GM19438 (cell line): ENCODE measurements around the gene PES1.
"Not testable (repeated sequence)": the region's sequence is repeated elsewhere in the genome, so short reads cannot be mapped to it uniquely, and the experiment has no call there.

Experiments
- ATAC-seq: cut with Tn5 transposase; IDR thresholded peaks from one replicate; pipeline ENCODE4 v1.9.1; 2021; ENCODE audit warnings: low read depth; ENCODE audit not compliant: unreplicated experiment

Gene PES1

GRCh38 chr22:30609260-30610185 is 17.8 kb upstream of the PES1 start:
- peak; percentile 40 for ATAC-seq

- no peak for ATAC-seq
These were observed 16.2 kb upstream of the PES1 start for GRCh38 chr22:30607939-30608338.

DNA sequence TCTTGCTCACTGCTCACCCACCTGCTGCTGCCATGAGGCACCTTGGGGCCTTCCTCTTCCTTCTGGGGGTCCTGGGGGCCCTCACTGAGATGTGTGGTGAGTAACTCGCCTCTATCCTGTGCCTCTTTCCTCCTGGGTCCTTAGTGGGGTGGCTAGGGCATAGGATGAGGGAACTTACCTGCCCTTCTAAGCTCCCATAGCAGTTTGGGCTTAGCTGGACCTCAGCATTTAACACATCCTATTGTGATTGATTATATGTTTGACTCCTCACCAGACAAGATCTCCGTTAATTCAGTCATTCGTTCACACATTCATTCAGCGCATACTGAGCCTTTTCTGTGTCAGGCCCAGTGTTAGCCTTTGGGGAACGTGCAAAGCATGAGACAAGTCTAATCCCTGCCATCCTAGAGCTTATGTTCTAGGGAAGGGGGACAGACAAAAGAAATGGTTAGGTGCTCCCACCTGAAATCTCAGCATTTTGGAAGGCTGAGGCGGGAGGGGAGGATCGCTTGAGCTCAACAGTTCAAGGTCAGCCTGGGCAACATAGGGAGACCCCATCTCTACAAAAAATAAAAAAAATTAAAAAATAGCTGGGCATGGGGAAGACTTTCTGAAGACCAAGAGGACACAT is 15.7 kb upstream of the PES1 start:
- no peak for ATAC-seq

- no peak for ATAC-seq
These were observed 15.0 kb upstream of the PES1 start, which contains the start of gene TCN2 for GRCh38 chr22:30606455-30607299. Gene TCN2, plus strand, starts transcription at chr22:30607174. Its CDS starts 158 bp downstream, at chr22:30607332.

DNA sequence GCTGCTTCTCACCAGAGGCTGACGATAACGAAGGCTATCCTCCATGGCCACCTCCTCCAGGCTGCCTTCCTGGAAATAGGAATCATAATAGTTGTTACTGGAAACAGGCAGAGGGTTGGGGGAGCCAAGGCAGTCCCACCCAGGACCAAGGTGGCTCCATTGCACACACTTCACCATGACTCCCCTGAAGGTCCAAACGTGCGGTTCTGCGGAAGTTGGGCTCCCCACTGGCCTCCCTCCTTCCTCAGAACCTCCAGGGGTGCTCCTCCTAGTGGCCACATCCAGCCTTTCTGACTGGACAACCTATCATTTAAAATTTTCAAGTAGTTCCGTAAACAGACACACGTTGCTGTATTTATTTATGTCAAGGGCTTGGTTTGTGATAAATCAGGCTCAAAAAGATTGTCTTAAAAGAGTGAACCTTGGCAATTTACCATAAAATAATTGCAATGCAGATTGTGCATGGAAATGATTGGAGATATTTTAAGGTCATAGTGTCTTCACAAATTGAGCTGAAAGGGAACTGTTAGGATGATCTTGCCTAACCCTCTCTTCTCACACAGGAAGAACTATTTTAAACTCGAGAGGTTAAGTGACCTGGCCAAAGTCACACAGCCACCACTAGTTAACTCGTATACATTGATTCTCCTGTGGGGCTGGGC is 13.9 kb upstream of the PES1 start:
- ATAC-seq = no peak

DNA sequence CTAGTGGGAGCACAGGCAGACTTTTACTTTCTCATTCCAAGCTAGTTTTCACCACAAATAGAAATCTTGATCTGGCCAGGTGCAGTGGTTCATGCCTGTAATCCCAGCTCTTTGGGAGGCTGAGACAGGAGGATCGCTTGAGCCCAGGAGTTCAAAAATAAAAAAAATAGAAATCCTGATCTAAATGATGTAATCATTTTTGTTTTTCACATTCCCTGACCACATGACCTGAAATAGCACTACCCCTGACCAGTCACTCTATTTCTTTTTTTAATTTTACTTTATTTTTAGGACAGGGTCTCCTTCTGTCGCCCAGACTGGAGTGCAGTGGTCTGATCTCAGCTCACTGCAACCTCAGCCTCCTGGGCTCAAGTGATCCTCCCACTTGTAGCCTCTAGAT is 13.0 kb upstream of the PES1 start:
- no peak for ATAC-seq

DNA sequence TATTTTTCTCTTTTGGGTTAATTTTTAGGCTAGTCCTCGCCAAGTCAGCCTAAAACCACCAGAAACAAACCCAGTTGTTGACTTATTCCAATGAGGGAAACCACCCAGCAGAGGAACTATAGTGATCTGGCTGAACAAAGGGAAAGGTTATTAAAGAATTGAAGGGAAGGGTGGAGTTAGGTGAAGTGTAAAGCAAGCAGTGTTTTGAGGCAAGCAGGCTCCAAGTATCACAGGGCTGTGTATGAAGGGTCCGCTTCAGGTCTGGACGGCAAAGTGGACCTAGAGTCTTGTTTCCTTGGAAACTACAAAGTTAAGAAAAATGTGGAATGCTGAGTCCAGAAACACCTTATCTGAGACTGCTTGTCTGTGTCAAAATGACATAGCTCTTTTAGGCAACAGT is 12.1 kb upstream of the PES1 start:
- no peak for ATAC-seq

DNA sequence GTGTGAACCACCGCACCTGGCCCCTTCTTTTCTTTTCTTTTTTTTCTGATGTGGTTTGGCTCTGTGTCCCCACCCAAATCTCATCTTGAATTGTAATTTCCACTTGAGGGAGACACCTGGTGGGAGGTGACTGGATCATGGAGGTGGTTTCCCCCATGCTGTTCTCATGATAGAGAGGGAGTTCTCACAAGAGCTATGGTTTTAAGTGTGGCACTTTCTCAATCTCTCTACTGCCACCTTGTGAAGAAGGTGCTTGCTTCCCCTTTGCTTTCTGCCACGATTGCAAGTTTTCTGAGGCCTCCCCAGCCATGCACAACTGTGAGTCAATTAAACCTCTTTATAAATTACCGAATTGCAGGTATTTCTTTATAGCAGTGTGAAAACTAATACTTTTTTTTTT is 10.3 kb upstream of the PES1 start:
- ATAC-seq = no peak

GRCh38 chr22:30601464-30601863 is 9.8 kb upstream of the PES1 start:
- no peak for ATAC-seq

- no peak for ATAC-seq
These were observed 9.2 kb upstream of the PES1 start for GRCh38 chr22:30600921-30601320.

DNA sequence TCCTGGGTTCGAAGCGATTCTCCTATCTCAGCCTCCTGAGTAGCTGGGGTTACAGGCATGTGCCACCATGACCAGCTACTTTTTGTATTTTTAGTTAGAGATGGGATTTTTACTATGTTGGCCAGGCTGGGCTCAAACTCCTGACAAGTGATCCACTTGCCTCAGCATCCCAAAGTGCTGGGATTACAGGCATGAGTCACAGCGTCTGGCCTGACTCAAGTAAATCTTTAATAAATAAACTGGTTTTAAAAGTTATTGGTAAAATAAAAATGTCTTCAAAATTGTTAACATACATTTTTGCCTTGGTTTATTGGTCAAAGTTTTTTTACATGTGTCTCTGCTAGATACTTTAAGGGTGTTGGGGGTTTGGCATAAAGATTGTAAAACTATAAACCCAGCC is 7.3 kb upstream of the PES1 start:
- ATAC-seq = no peak

GRCh38 chr22:30596886-30597285 is 5.2 kb upstream of the PES1 start:
- no peak for ATAC-seq

GRCh38 chr22:30596199-30596598 is 4.5 kb upstream of the PES1 start:
- no peak for ATAC-seq

DNA sequence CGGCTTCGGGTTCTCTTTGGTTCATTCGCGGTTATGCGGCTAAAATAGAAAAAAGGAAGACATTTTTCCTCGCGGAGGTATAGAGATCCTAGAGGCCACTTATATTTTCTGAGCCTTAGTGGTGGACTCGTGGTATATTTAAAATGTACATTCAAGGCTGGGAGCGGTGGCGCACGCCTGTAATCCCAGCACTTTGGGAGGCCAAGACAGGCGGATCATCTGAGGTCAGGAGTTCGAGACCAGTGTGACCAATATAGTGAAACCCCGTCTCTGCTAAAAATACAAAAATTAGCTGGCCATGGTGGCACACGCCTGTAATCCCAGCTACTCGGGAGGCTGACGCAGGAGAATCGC is 627 bp upstream of the PES1 start:
- ATAC-seq = not testable (repeated sequence)

DNA sequence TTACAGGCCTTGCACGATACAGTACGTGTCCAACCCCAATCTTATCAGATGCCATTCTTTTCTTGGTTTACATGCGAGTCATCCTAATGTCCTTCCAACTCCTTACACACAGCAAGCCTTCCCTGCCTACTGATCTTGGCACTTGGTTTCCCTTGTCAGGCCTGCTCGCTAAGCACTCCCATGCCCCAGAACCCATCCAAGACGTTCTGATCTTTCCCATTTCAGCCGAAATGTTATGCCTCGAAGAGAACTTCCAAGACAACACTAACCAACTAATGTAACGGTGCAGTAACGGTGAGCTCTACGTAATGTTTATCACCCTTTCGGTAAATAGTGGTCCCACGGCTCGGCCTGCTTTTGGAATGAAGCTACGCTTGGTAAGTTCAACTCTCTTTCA is 521 bp downstream of the PES1 start:
- ATAC-seq = no peak

- ATAC-seq = no peak
These were observed 5.3 kb downstream of the PES1 start for GRCh38 chr22:30586414-30586813.

GRCh38 chr22:30584441-30584840 is 7.3 kb downstream of the PES1 start:
- no peak for ATAC-seq

- no peak for ATAC-seq
These were observed 8.7 kb downstream of the PES1 start for GRCh38 chr22:30582788-30583545.

DNA sequence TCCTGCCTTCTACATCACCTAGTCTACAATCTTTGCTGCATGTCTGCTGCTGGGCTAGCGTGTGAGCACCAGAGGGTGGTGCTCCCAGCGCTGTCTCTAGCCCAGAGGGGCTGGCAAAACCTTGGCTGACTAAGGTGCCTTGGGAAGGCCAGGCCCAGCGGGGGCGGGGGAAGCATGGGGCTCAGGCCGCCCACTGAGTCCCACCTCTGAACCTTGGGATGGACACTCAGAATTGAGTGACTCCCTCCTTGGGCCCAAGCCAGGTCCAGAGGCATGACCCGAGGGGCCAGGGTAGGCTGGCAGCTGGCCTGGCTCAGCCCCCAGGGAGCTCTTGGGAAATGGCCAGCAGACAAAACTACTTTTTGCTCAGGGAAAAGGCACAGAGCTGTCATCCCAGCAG is 9.7 kb downstream of the PES1 start:
- ATAC-seq = no peak

- no peak for ATAC-seq
These were observed 10.8 kb downstream of the PES1 start for GRCh38 chr22:30580896-30581295.
